Raji (cell line): ENCODE results near the gene EMC7.

Experiments
- POLR2A ChIP-seq: IDR thresholded peaks from 2 replicates; pipeline ENCODE4 v1.6.1; 2011; ENCODE audit warnings: low read depth, low read length, control low read depth; ENCODE audit not compliant: insufficient read depth

Gene EMC7

DNA sequence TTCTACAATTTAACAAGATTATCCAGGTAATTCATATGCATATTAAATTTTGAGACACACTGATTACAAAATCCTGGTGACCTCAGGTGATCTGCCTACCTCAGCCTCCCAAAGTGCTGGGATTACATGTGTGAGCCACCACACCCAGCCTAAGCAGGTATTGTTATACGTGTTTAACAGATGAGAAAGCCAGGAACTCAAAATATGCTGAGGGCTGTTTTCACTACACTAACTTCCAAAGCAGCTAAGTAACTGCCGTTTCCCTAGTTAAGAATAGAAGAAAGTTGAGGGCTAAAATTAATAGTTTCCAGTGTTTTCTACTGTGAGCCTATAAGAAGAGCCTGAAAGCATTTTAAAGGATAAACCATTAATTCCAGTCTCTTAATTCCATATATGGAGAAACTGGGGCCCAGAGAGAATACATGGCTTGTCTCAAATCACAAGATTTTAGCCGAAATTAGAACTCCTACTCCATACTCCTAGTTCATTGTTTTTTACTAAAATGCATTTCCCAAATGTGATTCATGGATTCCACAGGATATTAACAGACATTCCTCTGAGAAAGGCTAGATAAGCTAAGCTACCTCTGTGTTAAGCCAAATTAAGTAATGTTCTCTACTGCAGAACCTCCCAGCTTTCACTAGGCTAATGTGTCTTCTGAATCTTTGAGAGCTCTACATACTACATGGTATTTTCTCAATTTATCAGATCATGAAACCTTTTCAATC lies 45.6 kb downstream of the EMC7 start:
- no peak for TF ChIP-seq POLR2A

DNA sequence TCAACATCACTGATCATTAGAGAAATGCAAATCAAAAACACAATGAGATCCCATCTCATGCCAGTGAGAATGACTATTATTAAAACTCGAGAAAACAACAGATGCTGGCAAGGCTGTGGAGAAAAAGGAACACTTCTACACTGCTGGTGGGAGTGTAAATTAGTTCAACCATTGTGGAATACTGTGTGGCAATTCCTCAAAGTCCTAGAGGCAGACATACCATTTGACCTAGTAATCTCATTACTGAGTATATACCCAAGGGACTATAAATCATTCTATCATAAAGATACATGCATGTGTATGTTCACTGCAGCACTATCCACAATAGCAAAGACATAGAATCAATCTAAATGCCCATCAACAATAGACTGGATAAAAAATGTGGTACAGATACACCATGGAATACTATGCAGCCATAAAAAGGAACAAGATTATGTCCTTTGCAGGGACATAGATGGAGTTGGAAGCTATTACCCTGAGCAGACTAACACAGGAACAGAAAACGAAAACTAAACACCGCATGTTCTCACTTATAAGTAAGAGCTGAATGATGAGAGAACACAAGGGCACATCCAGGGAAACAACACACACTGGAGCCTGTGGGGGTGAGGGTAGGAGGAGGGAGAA lies 47.5 kb downstream of the EMC7 start:
- no peak for TF ChIP-seq POLR2A

DNA sequence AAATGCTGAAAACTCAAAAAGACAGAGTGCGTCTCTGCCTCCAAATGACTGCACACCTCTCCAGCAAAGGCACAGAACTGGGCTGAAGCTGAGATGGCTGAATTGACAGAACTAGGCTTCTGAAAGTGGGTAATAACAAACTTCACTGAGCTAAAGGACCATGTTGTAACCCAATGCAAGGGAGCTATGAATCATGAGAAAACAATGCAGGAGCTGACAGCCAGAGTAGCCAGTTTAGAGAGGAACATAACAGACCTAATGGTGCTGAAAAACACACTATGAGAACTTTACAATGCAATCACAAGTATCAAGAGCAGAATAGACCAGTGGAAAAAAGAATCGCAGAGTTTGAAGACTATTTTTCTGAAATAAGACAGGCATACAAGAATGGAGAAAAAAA lies 52.5 kb downstream of the EMC7 start:
- no peak for TF ChIP-seq POLR2A

DNA sequence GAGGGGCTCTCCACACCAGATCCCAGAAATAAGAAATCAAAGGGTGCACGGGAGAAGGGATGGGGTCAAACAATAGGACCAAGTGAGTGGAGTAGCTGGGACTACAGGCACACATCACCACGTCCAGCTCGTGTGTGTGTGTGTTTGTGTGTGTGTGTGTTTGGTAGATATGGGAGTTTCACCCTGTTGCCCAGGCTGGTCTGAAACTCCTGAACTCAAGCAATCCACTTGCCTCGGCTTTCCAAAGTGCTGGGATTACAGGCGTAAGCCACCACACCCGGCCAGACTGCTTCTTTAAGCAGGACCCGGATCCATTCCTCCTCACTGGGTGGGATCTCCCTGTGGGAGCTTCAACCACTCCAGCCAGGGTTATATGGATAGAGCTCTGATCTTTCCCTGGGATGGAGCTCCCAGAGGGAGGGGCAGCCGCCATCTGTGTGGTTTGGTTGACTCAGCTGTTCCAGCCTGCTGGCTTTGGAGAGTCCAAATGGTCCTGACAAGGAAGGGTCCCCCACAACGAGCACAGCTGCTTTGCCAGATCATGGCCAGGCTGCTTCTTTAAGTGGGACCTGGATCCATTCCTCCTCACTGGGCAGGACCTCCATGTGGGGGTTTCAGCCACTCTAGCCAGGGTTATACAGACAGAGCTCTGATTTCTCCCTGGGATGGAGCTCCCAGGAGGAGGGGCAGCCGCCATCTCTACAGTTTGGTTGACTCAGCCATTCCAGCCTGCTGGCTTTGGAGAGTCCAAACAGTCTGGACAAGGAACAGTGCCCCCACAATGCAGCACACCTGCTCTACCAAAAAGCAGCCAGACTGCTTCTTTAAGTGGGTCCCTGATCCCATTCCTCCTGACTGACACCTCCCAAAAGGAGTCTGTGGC lies 53.5 kb downstream of the EMC7 start:
- no peak for TF ChIP-seq POLR2A

DNA sequence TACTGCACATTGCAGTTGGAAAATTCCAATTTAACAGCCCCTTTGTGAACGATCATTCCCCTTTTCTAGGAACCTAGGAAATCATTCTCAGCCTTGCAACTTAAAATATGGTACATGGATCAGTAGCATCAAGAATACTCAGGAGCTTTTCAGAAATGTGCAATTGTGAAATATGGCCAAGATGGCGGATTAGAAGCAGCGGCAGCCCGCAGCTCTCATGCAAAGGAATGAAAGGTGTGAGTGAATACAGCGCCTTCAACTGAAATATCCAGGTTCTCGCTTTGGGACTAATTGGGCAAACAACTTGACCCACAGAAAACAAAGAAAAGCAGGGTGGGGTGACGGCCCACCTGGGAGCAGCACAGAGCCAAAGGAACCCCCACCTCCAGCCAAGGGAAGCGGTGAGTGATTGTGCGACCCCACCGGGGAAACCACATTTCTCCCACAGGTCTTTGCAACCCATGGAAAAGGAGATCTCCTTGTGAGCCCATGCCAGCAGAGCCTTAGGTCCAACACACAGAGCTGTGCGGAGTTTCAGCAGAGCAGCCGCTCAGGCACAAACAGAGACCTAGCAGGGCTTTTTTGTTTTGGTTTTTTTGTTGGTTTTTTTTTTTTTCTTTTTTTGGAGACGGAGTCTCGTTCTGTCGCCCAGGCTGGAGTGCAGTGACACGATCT lies 55.1 kb downstream of the EMC7 start:
- no peak for TF ChIP-seq POLR2A

DNA sequence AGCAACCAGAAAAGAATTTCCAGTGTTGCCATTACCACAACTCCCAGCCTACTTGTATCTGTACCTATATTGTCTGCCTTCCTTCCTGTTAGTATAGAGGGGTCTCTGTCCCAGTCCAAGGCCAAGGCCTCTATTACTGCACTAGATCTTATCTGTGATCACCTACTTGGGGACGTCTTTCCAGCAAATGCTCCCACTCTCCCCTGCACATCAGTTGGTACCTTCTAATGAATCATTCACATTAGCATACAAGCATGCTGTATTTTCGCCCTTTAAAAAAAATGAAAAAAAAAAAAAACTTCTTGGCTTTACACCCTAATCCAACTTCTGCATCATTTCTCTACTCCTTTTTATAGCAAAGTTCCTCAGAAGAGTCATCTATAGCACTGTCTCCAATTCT lies 57.8 kb downstream of the EMC7 start:
- no peak for TF ChIP-seq POLR2A

DNA sequence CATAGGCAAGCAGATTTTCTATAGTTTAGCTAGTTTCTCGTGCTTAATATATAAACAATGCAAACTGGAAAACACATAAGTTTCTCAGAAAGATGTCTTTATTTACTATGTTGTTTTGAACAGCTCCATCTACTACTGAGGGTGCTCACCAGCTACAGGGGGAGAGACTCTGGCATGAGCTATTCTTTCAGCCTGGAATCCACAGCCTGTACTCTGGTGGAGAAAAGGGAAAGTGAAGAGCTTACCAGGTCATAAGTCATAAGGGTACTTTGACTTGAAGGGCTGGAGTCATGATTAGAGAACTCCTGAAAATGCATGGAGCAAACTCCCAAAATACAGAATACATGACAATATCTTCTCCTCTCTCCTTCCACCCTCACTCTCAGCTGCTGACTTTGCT lies 58.3 kb downstream of the EMC7 start:
- no peak for TF ChIP-seq POLR2A

DNA sequence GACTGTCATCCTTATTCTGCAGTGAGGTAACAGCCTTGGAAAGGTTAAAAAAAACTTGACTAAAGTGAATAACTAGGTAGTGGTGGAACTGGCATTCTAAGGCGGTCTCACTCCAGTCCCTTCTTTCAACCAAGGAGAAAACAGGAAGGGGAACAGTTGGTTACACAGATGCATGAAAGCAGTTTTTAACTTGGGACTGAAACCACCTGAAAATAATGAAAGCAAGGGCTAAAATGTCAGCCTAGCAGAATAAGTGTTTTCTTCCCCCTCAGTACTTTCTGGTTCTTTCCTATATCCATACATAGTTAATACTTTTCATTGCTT lies 61.9 kb downstream of the EMC7 start:
- TF ChIP-seq POLR2A: no peak

DNA sequence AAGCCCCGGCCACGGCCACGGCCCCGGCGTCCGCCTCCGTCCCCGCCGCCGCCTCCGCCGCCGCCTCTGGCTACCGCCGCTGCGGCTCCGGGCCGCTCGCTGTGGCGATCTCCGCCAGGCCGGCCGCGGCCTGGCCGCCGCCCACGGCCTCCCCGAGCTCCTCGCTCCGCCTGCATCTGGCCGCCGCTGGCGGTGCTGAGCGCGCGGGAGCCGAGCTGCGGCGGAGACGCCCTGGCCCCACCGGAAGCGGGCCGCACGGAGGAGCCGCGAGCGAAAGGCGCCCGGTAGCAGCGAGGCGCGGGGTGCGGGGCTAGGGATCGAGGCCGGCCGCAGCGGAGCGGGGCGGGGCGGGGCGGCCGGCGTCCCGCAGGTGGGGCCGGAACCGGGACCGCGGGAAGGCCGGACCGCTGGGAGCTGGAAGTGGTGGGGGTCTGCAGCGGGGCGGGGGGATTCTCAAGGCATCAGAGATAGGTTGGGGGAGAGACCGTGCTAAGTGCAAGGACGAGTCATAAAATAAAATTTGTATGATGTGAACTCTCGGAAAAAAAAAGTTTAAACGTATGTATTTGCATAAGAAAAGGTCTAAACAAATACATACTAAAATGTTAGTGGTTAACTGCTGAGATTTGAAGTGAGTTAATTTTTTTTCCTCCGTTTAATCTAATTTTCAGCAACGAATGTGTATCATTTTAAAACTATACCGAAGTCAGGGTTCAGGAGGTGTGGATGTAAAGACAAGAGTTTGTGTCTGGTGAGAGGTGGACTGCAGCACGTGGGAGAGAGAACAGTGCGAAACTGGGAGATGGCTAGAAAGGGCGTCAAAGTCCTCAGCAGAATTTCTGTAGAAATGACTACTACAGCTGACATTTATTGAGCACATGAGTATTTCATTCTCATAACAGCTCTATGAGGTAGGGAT lies 62.5 kb downstream of the EMC7 start, which contains the start of gene AVEN:
Gene AVEN, minus strand, starts transcription at position 334 of the 919 bp plus-strand sequence. Its CDS starts 158 bp downstream, at position 176.
- no peak for TF ChIP-seq POLR2A

DNA sequence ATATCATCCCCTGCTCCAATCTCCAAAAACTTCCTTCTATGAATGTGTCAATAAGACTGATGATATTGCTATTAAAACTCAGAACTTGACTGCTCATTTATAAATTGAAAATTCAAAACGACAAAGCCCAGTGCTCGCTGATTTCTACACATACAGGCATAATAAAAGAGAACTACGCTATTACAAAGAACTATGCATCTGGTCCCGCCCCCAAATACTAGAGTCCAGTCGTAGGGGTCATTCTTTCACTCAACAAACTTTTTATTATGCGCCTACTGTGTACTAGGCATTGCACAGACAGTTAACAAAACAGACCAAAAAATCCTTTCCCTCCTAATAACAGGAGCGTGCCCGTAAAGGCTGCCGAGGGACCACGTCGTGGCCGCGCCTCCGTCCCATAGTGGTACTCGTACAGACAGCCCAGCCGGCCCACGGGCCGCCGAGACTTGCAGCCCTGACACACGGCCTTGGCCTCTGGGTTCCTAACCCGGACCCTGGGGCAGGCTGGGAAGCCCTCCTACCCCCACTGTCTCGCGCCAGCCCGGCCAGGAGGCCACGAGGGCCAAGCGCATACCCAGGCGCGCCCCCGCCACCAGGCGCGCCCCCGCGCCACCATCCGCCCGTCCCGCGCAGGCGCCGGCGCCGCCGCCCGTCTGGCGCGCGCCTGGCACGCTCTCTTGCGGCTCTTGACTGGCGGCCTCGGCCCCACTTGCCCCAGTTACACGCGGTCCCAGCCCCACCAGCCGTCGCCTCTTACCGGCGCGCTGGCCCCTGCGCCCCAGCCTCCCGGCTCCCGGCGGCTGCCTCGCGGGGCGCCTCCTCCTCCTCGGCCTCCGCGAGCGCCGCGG lies 63.4 kb downstream of the EMC7 start:
- TF ChIP-seq POLR2A: peak; percentile 88
